ENCODE measurements around the gene APOA1. TPM values are rescaled to one million over a fixed set of nuclear protein-coding genes. Genes with fewer than 3 reads are reported as not detected.

Gene APOA1
- total RNA-seq, 2 donors from 2014 or later: not detected

DNA sequence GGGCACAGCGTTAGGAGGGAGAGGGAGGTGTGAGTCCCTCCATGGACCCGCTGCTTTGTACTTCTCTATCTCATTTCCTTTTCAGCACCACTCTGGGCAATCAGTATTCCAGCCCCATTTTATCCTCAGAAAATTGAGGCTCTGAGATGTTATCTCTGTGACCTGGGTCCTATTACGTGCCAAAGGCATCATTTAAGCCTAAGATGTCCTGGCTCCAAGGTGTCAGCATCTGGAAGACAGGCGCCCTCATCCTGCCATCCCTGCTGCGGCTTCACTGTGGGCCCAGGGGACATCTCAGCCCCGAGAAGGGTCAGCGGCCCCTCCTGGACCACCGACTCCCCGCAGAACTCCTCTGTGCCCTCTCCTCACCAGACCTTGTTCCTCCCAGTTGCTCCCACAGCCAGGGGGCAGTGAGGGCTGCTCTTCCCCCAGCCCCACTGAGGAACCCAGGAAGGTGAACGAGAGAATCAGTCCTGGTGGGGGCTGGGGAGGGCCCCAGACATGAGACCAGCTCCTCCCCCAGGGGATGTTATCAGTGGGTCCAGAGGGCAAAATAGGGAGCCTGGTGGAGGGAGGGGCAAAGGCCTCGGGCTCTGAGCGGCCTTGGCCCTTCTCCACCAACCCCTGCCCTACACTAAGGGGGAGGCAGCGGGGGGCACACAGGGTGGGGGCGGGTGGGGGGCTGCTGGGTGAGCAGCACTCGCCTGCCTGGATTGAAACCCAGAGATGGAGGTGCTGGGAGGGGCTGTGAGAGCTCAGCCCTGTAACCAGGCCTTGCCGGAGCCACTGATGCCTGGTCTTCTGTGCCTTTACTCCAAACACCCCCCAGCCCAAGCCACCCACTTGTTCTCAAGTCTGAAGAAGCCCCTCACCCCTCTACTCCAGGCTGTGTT is 8.5 kb downstream of the APOA1 start:
- Mint-ChIP-seq H3K27me3 (ENCODE audit: low read depth) (no peaks in the 10 kb centered on the region), H3K9me3 (no peaks in the 10 kb centered on the region), H3K36me3 (ENCODE audit: insufficient read depth in 2 of 2) (no peaks in the 10 kb centered on the region), H3K27ac (no peak overlapping the region), H3K4me1 (ENCODE audit: low read depth) (no peaks in the 10 kb centered on the region), H3K4me3 (no peak overlapping the region)
- no peak for DNase-seq
- no peak for ATAC-seq (replicated peaks in 1 of 2)

GRCh38 chr11:116827461-116827860 is 10.0 kb downstream of the APOA1 start:
- Mint-ChIP-seq H3K27me3 (ENCODE audit: low read depth) (no peaks in the 10 kb centered on the region), H3K4me1 (ENCODE audit: low read depth) (no peaks in the 10 kb centered on the region), H3K27ac (no peak overlapping the region), H3K4me3 (no peak overlapping the region), H3K36me3 (ENCODE audit: insufficient read depth in 2 of 2) (no peaks in the 10 kb centered on the region), H3K9me3 (no peaks in the 10 kb centered on the region)
- DNase-seq: no peak
- ATAC-seq (replicated peaks in 1 of 2): no peak

- no peaks in the 10 kb centered on the region for H3K9me3 Mint-ChIP-seq
- H3K36me3 Mint-ChIP-seq (ENCODE audit: insufficient read depth in 2 of 2): no peaks in the 10 kb centered on the region
- H3K27me3 Mint-ChIP-seq (ENCODE audit: low read depth): no peaks in the 10 kb centered on the region
- no peak overlapping the region for H3K27ac Mint-ChIP-seq
- no peaks in the 10 kb centered on the region for H3K4me1 Mint-ChIP-seq (ENCODE audit: low read depth)
- no peak overlapping the region for H3K4me3 Mint-ChIP-seq
- DNase-seq (no peak), ATAC-seq (replicated peaks in 1 of 2) (no peak)
Observed at GRCh38 chr11:116826751-116827431, 10.5 kb downstream of the APOA1 start.

DNA sequence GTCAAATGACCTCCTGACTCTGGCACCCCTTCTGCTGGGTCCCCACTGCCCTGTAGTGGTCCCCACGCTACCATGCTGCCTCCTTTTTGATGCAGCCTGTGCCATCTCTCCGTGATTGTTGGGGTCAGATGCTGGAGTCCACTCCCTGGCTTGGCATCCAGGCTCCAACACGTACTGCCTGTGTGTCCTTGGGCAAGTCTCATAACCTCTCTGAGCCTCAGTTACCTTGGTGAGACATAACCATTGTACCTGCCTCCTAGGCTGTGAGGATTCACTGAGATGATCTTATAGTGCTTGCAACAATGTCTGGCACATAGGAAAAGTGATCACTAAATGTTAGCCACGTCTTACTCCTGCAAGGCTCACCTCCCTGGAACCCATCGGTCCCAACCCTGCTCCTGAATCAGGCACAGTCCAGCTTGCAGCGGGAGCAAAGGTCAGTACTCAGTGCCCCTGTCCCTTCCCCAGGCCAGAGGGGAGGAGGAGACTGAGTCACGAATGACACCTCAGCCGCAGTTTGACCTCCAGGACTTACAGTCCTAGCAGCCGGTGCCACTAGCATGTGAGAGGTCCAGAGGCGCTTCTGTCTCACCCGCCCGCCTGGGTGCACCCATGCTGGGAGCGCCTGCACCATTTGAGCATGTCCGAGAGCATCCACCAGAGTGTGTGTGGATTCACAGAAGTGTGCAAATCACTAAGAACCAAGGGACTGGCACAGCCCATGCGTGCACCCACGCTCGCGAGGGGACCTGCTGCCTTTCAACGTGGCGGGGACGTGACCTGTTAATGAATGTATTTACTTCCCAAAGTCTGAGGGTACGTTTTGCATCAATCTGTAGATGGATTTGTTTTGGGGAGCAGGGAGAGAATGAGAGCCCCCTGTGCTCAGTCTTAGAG is 11.3 kb downstream of the APOA1 start:
- no peaks in the 10 kb centered on the region for H3K4me1 Mint-ChIP-seq (ENCODE audit: low read depth)

GRCh38 chr11:116825434-116825833 is 12.0 kb downstream of the APOA1 start:
- Mint-ChIP-seq H3K4me3 (no peak overlapping the region), H3K36me3 (ENCODE audit: insufficient read depth in 2 of 2) (no peaks in the 10 kb centered on the region), H3K27ac (no peak overlapping the region), H3K27me3 (ENCODE audit: low read depth) (no peaks in the 10 kb centered on the region), H3K9me3 (no peaks in the 10 kb centered on the region), H3K4me1 (ENCODE audit: low read depth) (no peaks in the 10 kb centered on the region)
- ATAC-seq (replicated peaks in 1 of 2): no peak
- DNase-seq: no peak

More for the DNA sequence above, 11.3 kb downstream of the APOA1 start:
- Mint-ChIP-seq H3K4me3 (no peak overlapping the region), H3K36me3 (ENCODE audit: insufficient read depth in 2 of 2) (no peaks in the 10 kb centered on the region), H3K27ac (no peak overlapping the region), H3K9me3 (no peaks in the 10 kb centered on the region), H3K27me3 (ENCODE audit: low read depth) (no peaks in the 10 kb centered on the region)
- no peak for ATAC-seq (replicated peaks in 1 of 2)
- DNase-seq: no peak

GRCh38 chr11:116823031-116823843 is 14.2 kb downstream of the APOA1 start, which contains the start of gene APOA4:
APOA4 (minus strand) TSS chr11:116823304; CDS start chr11:116823191, 113 bp downstream.
- H3K9me3 Mint-ChIP-seq: no peaks in the 10 kb centered on the region
- no peaks in the 10 kb centered on the region for H3K36me3 Mint-ChIP-seq (ENCODE audit: insufficient read depth in 2 of 2)
- ATAC-seq (replicated peaks in 1 of 2) (no peak), DNase-seq (no peak)
- H3K4me1 Mint-ChIP-seq (ENCODE audit: low read depth): no peaks in the 10 kb centered on the region
- no peak within 1 kb of the TSS for H3K27ac Mint-ChIP-seq
- H3K27me3 Mint-ChIP-seq (ENCODE audit: low read depth): no peaks in the 10 kb centered on the region
- no peak within 1 kb of the TSS for H3K4me3 Mint-ChIP-seq

DNA sequence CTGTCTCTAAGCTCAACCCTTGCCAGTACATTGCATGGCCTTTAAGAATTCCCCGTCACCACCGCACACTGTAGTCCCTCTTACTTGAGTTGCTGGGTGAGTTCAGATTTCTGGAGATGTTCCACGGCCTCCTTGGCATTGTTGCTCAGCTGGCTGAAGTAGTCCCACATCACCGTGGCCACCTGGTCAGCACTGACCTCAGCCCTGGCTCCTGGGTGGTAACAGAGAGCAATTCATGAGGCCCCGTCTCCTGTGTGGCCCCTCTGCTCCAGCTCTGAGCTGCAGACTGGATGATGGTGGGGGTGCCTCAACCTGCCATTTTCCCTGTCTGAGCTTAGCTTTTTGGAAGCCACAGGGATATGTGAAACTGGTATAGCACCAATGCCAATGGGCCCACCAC is 14.8 kb downstream of the APOA1 start:
- no peaks in the 10 kb centered on the region for H3K27me3 Mint-ChIP-seq (ENCODE audit: low read depth)
- H3K4me3 Mint-ChIP-seq: no peak overlapping the region
- H3K27ac Mint-ChIP-seq: no peak overlapping the region
- DNase-seq (no peak), ATAC-seq (replicated peaks in 1 of 2) (no peak)
- H3K4me1 Mint-ChIP-seq (ENCODE audit: low read depth): no peaks in the 10 kb centered on the region
- no peaks in the 10 kb centered on the region for H3K9me3 Mint-ChIP-seq
- H3K36me3 Mint-ChIP-seq (ENCODE audit: insufficient read depth in 2 of 2): no peaks in the 10 kb centered on the region

DNA sequence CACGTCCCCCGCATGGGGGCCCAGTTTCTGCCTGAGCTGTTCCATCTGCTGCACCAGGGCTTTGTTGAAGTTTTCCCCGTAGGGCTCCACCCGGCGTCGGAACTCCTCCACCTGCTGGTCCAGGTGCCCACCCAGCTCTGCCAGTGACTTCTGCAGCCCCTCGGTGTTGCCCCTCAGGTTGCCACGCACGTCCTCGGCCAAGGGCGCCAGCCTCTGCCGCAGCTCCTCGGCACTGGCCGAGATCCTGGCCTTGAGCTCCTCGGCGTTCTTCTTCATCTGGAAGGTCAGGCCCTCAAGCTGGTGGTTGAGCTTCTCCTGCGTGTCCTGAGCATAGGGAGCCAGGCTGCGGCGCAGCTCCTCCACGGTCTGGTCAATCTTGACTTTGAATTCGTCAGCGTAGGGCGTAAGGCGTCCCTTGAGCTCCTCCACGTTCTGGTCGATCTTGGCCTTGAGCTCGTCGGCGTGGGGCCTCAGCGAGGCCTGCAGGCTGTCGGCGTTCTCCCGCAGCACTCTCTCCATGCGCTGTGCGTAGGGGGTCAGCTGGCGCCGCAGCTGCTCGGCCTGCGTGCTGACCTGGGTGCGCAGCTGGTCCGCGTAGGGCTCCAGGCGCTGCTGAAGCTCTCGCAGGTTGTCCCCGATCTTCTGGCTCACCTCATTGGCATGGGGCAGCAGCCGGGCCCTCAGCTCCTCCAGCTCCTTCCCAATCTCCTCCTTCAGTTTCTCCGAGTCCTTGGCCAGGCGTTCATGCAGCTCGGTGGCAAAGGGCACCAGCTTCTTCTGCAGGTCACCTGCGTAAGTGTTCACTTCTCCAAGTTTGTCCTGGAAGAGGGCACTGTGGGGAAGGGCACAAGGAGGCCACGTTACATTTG is 16.1 kb downstream of the APOA1 start:
- H3K27me3 Mint-ChIP-seq (ENCODE audit: low read depth): no peaks in the 10 kb centered on the region
- H3K9me3 Mint-ChIP-seq: no peaks in the 10 kb centered on the region
- H3K4me1 Mint-ChIP-seq (ENCODE audit: low read depth): no peaks in the 10 kb centered on the region
- no peak overlapping the region for H3K4me3 Mint-ChIP-seq
- ATAC-seq (replicated peaks in 1 of 2) (no peak), DNase-seq (no peak)
- H3K36me3 Mint-ChIP-seq (ENCODE audit: insufficient read depth in 2 of 2): no peaks in the 10 kb centered on the region
- no peak overlapping the region for H3K27ac Mint-ChIP-seq

DNA sequence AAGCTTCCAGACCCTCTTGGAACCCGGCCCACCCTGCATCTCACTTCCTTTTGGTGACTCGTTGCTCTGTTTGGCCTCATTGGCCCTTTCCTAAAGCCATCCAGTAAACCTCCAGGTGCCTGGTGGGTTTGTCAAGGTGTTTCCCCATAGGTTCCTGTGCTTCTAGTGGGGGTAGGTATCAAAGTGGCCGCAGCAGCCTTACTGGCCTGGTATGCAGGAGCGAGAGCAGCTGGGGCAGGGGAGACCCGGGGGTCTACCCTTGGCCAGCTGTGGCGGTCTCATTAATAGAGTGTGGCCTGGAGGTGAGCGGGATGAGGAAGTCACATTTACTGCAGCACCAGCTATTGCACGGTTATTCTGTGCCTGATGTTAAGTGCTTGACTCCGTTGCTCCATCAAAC is 18.4 kb downstream of the APOA1 start:
- Mint-ChIP-seq H3K4me1 (ENCODE audit: low read depth) (no peaks in the 10 kb centered on the region), H3K27ac (no peak overlapping the region), H3K9me3 (no peaks in the 10 kb centered on the region), H3K4me3 (no peak overlapping the region), H3K36me3 (ENCODE audit: insufficient read depth in 2 of 2) (no peaks in the 10 kb centered on the region), H3K27me3 (ENCODE audit: low read depth) (no peaks in the 10 kb centered on the region)
- ATAC-seq (replicated peaks in 1 of 2): no peak
- no peak for DNase-seq

- Mint-ChIP-seq H3K9me3 (no peaks in the 10 kb centered on the region), H3K4me1 (ENCODE audit: low read depth) (no peaks in the 10 kb centered on the region), H3K27me3 (ENCODE audit: low read depth) (no peaks in the 10 kb centered on the region), H3K36me3 (ENCODE audit: insufficient read depth in 2 of 2) (no peaks in the 10 kb centered on the region), H3K4me3 (no peak overlapping the region), H3K27ac (no peak overlapping the region)
- DNase-seq (no peak), ATAC-seq (replicated peaks in 1 of 2) (no peak)
Observed at GRCh38 chr11:116814502-116814901, 22.9 kb downstream of the APOA1 start.

DNA sequence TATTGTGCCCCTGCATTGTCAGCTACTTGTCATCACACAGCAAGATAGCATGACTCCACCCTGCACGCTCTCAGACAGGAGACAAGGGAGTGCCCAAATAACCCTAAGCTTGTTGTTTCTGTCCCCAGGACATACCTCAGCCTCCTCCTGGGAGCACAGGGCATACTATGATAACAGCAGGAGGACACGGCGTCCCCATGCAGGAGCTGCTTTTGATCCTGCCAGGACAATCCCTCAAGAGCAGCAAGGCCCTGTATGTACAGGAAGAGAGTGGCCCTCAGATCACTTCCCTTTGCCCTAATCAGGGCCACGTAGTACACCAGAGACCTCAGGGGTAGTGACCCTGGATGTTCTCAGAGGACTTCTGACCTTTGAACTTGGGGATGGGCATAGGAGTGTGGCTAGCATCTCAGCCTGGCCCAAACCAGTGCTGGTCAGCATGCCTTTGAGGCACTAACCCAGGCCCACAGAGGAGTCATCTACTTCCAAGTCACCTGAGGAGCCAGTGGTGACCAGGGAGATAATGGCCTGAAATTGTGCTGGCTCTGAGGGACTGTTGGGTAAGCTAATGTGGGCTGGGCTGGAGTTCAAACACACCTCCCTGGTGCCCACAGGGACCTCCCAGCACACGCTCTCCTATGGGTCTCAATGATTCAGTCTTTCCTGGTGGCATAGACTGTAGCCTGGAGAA is 23.5 kb downstream of the APOA1 start:
- no peak overlapping the region for H3K4me3 Mint-ChIP-seq
- no peaks in the 10 kb centered on the region for H3K4me1 Mint-ChIP-seq (ENCODE audit: low read depth)
- DNase-seq (no peak), ATAC-seq (replicated peaks in 1 of 2) (no peak)
- no peaks in the 10 kb centered on the region for H3K36me3 Mint-ChIP-seq (ENCODE audit: insufficient read depth in 2 of 2)
- H3K27me3 Mint-ChIP-seq (ENCODE audit: low read depth): no peaks in the 10 kb centered on the region
- H3K27ac Mint-ChIP-seq: no peak overlapping the region
- no peaks in the 10 kb centered on the region for H3K9me3 Mint-ChIP-seq

Data from activated T-cell treated with anti-CD3 and anti-CD28 coated beads, Interleukin-2, amount 50 U/mL, for 72 hours (primary cell).